HG03439 (cell line): ENCODE measurements around the gene MMAA.

Experiments used
- ATAC-seq: cut with Tn5 transposase; IDR thresholded peaks from one replicate; pipeline ENCODE4 v1.9.1; 2021; ENCODE audit warnings: mild to moderate bottlenecking, moderate library complexity; ENCODE audit not compliant: unreplicated experiment

Gene MMAA

DNA sequence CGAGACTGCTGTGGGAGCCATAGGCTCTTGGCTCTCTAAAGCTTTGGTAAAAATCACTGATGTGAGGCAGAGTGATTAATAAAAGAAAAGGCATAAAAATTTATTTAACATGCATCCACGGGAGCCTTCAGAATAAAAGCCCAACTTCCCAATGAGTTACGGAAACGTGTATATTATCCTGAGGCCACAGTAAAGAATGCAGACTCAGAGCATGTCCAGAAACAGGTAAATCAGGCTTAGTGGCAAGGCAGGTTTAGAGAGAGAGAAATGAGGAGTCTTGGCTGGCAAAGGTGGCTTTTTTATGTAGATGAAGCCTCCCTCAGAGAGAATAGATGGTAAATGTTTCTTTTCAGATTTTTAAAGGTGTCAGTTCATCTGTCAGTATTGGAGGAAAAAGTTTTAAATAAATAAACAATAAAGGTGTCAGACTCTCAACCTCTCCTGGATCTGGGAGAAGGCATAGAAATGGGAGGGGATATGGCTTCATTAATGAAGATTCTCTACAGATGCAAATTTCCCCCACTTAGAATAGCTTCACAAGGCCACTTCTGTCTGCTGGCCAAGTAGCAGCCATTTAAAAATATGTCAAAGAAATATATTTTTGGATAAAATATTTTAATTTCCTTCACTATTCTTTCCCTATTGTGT, 84.8 kb downstream of the MMAA start:
- no peak for ATAC-seq

GRCh38 chr4:145709336-145709735, 90.2 kb downstream of the MMAA start:
- ATAC-seq: no peak
